Hepatocyte (in vitro differentiated cells): ENCODE data around the gene LRRIQ4.

Source experiments
- EZH2 ChIP-seq: fragments of 200-600 bp; sonication (generic); IDR thresholded peaks from 2 replicates; pipeline ENCODE4 v1.6.1; 2016; ENCODE audit warnings: antibody characterized with exemption, mild to moderate bottlenecking, borderline replicate concordance
- TF ChIP-seq, protein P1 (sequence below): fragments of 200-600 bp; sonication (generic); IDR thresholded peaks from 2 replicates; pipeline ENCODE4 v1.5.1; 2016; ENCODE audit warnings: antibody characterized with exemption, mild to moderate bottlenecking; ENCODE audit not compliant: poor library complexity

DNA sequence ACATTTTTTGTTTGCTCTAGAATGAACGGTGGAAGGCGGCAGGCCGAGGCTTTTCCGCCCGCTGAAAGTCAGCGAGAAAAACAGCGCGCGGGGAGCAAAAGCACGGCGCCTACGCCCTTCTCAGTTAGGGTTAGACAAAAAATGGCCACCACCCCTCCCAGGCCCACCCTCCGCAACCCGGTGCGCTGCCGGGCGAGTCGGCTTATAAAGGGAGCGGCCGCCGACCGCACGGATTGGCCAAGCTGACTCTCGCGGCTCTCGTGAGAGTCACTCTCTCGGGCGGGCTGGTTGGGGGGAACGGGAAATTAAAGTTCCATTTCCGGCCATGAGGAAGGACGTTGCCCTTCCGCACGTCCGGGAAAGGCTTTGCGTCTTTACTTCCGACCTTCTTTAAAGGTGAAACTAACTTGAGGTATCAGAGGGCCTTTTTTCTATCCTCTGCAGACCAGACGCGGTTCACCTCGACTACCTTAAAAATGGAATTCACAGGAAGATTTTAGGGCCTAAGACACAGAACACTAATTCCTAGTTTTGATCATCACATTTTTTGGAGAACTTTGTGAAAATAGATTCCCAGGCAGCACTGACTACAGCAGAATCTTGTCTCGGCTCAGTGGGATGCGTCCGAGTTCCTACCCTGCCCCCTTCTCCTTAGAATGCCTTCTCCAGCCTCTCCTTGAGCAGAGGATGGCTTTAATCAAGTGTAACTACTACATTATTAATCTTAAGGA, 47.6 kb upstream of the LRRIQ4 start, which contains the start of gene TERC:
- TF ChIP-seq, protein P1, sequence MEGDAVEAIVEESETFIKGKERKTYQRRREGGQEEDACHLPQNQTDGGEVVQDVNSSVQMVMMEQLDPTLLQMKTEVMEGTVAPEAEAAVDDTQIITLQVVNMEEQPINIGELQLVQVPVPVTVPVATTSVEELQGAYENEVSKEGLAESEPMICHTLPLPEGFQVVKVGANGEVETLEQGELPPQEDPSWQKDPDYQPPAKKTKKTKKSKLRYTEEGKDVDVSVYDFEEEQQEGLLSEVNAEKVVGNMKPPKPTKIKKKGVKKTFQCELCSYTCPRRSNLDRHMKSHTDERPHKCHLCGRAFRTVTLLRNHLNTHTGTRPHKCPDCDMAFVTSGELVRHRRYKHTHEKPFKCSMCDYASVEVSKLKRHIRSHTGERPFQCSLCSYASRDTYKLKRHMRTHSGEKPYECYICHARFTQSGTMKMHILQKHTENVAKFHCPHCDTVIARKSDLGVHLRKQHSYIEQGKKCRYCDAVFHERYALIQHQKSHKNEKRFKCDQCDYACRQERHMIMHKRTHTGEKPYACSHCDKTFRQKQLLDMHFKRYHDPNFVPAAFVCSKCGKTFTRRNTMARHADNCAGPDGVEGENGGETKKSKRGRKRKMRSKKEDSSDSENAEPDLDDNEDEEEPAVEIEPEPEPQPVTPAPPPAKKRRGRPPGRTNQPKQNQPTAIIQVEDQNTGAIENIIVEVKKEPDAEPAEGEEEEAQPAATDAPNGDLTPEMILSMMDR: no peak
- no peak for TF ChIP-seq EZH2
